SW 1271 (cell line): Measurements from ENCODE around the gene B4GALT2.

Experiments
- DNase-seq, 2 experiments: peaks; one replicate each; lab custom pipeline; 2025; lab: John Stamatoyannopoulos, UW

The B4GALT2 gene

DNA sequence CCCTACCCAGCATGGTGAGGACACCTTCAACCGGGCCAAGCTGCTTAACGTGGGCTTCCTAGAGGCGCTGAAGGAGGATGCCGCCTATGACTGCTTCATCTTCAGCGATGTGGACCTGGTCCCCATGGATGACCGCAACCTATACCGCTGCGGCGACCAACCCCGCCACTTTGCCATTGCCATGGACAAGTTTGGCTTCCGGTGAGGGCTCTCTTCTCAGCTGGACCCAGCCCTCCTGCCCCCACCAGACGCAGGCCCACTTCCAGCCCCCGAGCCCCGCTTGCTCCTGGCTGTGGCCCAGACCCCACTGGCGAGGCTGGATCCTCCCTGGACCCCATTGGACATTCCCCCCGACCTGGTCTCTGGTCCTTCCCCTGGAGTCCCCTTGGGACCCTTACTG, 5.8 kb downstream of the B4GALT2 start:
- DNase-seq = no peak

DNA sequence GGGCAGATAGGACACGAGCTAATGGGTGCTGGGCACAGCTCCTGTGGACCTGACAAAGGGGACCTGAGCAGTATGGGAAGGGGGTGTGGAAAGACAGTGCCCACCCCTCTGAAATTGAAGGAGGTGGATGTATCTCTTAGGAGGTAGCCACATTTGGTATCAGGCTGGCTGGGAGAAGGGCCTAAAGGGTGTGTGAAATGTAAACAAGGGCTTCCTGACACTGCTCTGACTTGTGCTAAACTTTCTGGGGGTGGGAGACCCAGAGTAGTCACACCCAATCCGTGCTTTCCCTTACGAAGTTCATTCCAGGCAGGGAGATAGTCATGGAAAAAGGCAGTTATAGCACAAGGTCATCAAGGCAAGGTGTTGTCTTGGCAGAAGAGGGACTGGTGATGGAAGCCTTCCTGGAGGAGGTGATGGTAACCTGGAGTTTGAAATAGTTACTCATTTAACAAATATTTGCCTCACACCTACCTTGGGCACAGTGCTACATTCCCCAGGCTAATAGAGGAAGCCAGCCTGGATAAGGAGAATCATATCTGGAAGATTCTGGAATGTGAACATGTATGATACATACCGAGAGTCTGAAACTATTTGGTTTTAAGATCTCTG, 7.1 kb downstream of the B4GALT2 start:
- no peak for DNase-seq

GRCh38 chr1:43986712-43987111, 7.7 kb downstream of the B4GALT2 start:
- DNase-seq = no peak

GRCh38 chr1:43987159-43987902, 8.3 kb downstream of the B4GALT2 start:
- no peak for DNase-seq

DNA sequence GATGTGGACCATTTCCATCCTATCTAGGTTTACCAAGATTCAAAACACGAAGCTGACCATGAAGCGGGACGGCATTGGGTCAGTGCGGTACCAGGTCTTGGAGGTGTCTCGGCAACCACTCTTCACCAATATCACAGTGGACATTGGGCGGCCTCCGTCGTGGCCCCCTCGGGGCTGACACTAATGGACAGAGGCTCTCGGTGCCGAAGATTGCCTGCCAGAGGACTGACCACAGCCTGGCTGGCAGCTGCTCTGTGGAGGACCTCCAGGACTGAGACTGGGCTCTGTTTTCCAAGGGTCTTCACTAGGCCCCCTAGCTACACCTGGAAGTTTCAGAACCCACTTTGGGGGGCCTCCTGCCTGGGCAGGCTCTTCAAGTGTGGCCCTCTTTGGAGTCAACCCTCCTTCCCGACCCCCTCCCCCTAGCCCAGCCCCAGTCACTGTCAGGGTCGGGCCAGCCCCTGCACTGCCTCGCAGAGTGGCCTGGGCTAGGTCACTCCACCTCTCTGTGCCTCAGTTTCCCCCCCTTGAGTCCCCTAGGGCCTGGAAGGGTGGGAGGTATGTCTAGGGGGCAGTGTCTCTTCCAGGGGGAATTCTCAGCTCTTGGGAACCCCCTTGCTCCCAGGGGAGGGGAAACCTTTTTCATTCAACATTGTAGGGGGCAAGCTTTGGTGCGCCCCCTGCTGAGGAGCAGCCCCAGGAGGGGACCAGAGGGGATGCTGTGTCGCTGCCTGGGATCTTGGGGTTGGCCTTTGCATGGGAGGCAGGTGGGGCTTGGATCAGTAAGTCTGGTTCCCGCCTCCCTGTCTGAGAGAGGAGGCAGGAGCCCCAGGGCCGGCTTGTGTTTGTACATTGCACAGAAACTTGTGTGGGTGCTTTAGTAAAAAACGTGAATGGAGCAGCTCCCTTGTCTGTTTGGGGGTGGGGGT, 11.5 kb downstream of the B4GALT2 start:
- no peak for DNase-seq

DNA sequence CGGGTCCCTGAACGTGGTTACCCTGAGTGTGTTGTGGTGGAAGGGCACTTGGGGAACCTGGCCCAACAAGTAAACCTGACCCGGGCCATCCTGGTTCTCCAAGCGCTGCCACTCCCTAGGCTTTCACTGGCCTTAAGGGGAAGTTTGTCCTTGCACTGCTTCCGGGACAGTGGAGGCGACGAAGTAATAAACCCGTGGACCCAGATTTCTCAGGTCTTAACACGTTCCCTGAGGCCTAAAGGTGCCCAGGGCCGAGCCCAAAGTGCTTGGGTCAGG, 12.1 kb downstream of the B4GALT2 start:
- peak in 1 of 2 experiments; percentile 67 for DNase-seq

DNA sequence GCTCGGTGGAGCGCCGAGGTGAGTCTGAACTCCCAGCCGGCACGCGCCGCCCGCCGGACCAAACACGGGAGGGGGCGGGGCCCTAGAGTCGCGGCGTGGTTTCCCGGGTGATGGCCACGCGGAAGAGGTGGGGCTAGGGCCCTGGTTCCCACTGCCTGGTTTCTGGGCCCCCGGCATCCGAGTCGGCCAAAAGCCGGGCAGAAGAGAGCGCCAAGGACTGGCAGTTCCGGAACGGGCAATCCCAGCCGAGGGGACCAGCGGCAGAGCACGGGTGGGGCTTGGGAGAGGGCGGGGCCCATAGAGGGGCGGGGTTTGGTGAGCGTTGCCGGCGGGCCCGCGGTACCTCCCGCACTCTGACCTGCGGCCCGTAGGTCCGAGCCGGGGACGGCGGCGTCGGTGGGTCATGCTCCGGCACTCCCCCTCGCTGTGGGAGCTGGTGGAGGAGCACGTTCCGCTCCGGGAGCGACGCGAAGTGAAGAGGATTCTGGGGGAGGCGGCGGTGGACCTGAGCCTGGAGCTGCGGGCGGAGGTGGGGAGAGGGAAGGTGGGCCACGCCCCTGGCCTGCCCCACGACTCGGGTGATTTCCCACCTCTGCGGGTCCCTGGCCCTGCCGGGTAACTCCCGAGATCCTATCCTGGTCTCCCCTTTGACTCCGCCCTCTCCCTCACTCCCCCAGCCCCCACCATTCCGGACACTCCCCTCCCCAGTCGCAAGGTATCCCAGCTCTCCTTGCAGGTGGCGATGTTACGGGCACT, 12.6 kb downstream of the B4GALT2 start, which contains the start of gene CCDC24:
TSS of gene CCDC24 (plus strand) at position 124 of the 756 bp plus-strand sequence. CDS start at position 404, 280 bp downstream.
- peak; percentile 34 to 81 for DNase-seq

DNA sequence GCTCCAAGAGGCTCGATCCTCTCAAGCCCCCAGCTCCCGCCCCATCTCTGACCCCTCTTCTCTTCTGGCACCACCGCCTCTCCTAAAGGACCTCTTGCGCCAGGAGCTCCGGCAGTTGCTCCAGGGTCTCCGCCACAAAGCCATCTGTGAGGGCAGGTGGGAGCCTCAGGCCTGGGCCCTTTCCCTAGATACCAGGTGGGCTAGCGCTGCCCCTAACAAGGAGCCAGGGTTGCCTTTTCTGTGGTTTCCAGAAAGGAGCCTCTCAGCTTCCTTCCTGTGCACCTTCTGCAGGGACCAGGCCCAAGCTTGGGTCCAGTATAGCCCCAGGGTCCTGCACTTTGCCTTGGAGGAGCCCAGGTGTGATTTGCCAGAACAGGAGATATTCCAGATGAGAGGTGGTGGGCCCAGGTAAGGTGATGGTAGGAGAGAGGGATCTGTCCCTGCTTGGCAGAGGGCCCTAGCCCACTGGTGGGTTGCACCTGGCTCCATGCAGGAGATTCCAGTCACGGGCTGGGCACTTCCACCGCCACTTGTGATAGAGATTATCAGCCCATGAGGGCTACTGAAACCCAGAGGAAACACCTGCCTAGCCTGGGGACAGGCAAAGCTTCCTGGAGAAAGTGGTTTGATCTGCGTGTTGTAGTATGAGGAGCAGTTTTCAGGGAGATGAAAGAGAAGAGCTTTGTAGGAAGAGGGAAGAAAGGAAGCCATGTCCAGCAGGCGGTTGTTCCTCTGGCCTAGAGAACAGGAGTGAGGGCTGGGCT, 13.4 kb downstream of the B4GALT2 start:
- no peak for DNase-seq

DNA sequence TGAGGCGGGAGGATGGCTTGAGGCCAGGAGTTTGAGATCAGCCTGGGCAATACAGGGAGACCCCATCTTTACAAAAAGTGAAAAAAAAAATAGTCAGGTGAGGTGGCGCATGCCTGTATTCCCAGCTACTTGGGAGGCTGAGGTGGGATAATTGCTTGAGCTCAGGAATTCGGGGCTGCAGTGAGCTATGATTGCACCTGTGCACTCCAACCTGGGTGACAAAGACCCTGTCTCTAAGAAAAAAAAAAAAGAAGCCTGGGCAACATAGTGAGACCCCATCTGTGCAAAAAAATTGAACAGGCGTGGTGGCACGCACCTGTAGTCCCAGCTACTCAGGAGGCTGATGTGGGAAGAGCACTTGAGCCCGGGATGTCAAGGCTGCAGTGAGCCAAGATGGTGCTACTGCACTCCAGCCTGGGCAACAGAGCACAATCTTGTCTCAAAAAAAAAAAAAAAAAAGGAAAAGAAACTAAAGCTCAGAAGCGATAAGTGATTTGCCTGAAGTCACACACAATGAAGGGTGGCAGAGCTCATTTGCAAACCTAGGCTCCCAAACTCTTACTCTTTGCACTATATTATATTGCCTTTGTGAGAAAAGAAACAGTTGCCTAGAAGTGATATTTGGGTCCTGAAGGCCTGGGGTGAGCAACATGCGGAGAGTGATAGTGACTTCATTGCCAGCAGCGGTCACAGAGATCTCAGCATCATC, 14.3 kb downstream of the B4GALT2 start:
- DNase-seq = no peak

- no peak for DNase-seq
These were observed 15.1 kb downstream of the B4GALT2 start for GRCh38 chr1:43994071-43994470.

GRCh38 chr1:43994794-43995790, 16.1 kb downstream of the B4GALT2 start:
- peak in 1 of 2 experiments; percentile 30 for DNase-seq

DNA sequence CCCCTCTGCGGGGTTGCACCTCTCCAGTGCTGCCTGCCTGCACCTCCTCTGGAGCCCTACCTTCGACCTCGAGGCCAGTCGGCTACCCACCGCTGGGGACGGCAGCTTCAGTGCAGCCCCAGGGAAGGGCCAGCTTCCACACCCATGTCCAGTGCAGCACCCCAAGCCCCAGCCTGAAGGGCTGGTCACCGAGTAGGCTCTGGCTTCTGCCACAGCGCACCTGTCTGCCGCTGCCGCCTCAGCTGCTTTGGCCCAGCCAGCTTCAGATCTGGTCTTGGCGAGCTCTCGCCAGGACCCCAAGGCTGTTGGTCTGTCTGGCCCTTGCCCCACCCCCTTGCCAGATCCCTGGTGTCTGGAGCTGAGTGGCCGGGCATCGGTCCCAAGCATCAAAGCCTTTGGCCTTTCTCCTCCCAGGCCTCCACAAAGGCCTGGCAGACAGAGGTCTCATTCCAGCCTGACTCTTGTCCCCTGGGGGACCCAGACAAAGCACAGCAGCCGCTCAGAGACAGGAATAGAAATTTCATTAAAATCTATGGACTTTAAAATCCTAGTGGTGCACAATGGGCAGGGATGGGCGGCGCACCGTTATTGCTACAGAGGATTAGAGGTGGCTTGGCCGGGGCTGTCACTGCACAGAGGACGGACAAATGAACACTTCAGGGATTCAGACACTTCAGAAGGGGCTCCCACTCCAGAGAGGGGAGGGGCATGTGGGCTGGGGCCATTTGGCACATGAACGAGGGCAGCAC, 17.1 kb downstream of the B4GALT2 start:
- DNase-seq = no peak

- DNase-seq = no peak
These were observed 17.7 kb downstream of the B4GALT2 start for GRCh38 chr1:43996733-43997115.

DNA sequence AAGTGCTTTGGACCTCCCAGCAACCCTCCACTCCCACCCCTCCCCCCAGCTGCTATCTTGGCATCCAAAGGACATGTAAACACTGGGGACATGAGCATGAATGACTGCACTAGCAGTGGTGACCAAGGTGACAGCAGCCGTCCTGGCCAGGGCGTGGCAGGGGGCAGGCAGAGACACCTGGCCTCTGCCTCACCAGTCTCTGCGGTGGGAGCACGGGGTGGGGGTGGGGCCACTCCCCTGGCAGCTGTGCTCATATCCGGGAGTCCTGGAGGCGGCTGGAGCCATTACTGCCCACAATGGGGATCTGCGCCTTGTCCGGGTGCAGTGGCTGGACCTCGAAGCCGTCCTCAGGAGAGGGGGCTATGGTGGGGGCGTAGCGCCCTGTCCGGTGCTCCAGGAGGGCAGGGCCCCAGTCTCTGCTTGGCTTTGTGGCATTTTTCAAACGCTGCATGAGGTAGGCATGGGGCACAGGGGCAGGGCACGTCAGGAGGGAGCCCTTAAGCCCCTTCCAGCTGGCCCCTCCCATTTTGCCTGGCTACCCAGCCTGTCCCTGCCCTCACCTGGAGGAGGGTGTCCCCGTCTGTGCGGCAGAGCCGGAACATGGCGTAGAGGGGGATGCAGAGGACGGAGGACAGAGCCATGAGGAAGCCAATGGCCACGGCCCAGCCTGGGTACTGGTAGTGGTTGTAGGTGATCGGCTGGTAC, 18.4 kb downstream of the B4GALT2 start:
- no peak for DNase-seq

DNA sequence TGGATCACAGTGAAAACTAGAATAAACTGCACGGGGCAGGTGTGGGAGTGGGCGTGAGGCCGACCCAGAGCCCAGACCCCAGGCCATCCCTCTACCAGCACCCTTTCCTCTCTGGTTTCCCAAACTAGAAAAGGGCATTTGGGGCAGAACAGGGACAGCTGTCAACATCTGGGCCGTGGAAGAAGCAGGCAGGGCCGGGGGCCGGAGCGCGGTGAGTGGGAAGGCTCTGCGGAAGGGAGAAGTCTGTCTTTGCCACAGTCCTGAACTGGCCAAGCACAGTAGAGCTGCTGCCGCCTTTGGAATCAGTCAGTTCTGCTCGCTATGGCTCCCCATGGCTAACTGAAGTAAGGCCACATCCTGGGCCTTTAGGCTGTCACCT, 19.0 kb downstream of the B4GALT2 start:
- DNase-seq = no peak

GRCh38 chr1:43999455-43999854, 20.4 kb downstream of the B4GALT2 start:
- DNase-seq = no peak

DNA sequence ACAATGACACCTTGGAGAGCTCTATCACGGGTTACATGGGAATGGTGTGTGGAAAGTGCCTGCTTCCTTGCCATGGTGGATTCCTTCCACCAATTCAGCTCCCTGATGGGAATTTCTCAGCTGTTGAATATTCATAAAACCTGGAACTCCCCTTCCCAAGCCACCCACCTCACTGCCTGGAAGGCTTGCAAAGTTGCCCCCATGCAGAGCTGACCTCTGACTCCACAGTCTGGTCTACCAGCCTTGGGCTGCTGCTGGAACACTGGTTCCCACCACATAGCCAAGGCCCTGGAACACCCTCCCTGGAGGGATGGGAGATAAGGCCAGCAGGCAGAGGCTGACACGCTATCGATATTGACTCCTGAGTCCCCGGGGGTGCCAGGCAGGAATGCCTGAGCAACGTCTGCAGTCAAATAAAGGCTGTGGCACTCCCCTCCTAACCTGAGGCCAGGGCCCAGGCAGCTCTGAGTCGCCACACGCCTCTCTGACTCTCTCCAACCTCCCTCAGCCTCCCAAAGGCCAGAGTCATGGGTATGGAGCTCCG, 21.2 kb downstream of the B4GALT2 start:
- no peak for DNase-seq

DNA sequence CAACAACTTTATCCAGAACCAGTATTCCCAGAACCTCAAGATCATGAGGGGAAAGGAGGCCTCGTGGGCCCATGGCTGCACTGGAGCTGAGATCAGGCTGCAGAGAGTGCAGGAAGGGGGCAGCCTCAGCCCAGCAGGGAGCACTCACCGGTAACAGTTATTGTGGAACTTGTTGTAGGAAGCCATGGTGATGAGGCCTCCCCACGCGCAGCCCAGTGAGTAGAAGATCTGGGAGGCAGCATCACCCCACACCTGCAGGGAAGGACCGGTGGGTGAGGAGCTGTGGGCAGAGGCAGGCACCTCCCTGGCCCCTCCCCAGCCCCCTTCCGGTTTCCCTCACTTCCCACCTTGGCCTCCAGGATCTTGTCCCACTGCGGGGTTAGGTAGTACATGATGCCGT, 23.2 kb downstream of the B4GALT2 start:
- DNase-seq = no peak
